GM12892 (cell line): ENCODE data around the gene ZNF649.

Source experiments
- POLR2A ChIP-seq: IDR thresholded peaks from 2 replicates; pipeline ENCODE4 v1.6.1; 2011; ENCODE audit warnings: low read depth, low read length, control low read depth
- POLR2AphosphoS5 ChIP-seq: IDR thresholded peaks from 2 replicates; pipeline ENCODE4 v1.6.1; 2011; ENCODE audit warnings: low read depth, low read length, control low read depth
- TAF1 ChIP-seq: IDR thresholded peaks from 2 replicates; pipeline ENCODE4 v1.6.1; 2011; ENCODE audit warnings: low read depth, mild to moderate bottlenecking, control low read depth, low read length, borderline replicate concordance

DNA sequence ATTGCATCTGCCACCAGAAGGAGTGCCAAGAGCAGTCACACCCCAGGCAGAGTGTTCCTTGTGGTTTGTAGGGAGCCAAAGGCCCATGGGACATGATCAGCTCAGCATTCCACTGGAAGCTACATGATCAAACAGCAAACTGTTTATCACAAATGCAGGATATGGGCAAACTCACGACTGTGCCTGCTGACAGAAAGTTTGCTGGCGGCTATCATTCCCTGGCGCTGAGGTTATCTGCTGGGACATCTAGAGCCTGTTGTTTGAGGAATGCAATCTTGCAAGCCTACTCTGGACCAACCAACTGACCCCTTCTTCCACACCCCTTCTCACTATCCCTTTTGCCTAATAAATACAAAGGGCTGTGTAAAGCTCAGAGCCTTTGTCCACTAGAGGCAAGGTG lies 14.8 kb upstream of the ZNF649 start:
- TF ChIP-seq POLR2AphosphoS5, result no peak
- TF ChIP-seq POLR2A, result no peak
- no peak for TF ChIP-seq TAF1
